ENCODE results near the gene SRSF1.

The SRSF1 gene

GRCh38 chr17:58010067-58010799 is 3.2 kb upstream of the SRSF1 start:
- DNase-seq: no peak

- DNase-seq: no peak
These were observed 998 bp upstream of the SRSF1 start for GRCh38 chr17:58007781-58008706.

DNA sequence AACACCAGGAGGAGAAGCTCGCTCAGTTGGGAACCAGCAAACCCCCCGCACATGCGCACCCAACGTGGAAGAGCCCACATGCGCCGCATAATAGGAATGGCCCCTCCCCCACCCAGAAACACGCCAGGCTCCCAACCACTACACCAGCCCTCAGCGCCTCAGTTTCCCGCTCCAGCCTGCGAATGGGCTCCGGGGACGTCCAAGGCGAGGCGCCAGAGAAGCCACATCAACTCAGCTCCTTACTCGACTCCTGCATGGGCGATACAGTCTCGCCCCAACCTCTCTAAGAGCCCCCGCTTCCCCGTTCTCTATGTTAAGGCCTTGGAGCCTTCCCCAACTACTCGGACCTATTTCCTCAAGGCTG is 504 bp downstream of the SRSF1 start:
- DNase-seq: peak; percentile 86

- no peak for DNase-seq
These were observed 1.1 kb downstream of the SRSF1 start for GRCh38 chr17:58005728-58006559.

GRCh38 chr17:58005031-58005727 is 1.9 kb downstream of the SRSF1 start:
- DNase-seq: no peak

DNA sequence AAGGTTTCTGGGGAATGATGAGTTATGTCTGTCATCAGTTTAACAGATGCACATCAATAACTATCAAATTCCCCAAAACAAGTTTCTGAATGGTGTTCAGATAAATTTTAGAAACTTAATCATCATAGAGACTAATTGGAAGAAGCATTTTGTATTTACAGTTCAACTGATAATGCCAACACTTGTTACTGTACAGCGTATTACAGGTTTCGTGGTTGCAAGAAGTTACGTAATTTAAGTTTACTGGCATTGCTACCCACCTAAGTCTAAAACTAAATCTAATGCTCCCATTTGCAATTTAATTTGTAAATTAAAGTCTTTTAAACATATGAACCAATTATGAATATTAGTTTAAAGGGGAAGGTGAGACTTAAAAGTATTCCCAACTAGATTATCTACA is 3.0 kb downstream of the SRSF1 start:
- DNase-seq: no peak

DNA sequence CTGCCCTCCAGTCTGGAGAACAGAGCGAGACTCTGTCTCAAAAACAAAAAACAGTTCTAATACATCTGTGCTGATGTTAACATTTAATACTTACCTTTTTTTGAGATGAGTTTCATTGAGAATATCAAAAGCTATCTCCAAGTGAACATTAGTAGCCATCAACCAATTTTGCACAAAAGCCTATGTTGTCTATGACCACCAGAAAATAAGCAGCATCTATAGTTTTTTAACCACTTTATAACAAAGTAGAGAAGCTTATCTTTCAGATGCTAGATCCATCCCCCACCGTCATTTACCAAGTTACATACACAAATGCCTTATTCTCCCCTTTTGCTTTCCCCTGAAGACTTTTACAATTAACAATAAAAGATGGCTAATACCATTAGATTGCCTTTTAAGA is 4.1 kb downstream of the SRSF1 start:
- DNase-seq: no peak

DNA sequence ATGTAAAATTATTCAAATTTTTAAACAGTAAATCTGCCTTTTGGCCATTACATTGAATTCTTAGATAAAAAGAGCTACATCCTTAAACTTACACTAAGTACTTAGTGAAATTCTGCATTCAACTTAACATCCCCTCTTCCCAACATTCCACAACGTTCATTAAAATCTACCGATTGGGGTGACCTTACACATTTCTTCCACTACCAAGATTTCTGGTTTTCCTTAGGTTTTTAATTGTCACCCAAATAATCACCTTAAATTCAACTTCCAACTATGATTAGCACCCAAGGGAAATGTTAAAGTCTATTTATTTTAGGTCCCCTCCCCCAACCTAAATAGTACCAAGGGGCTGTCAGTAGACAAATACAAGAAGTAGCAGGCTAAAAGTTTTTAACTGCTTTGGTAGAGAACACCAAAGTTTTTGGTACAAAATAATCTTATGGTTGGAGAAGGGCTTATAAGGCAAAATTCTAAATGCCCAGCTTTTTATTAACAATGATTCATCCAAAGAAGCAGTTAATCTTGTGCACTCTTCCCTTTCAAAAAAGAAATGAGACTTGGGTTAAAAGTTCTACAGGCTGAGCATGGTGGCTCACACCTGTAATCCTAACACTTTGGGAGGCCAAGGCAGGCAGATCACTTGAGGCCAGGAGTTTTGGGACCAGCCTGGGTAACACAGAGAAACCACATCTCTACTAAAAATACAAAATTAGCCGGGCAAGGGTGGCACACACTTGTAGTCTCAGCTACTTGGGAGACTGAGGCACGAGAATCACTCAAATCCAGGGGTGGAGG is 4.7 kb downstream of the SRSF1 start:
- no peak for DNase-seq

DNA sequence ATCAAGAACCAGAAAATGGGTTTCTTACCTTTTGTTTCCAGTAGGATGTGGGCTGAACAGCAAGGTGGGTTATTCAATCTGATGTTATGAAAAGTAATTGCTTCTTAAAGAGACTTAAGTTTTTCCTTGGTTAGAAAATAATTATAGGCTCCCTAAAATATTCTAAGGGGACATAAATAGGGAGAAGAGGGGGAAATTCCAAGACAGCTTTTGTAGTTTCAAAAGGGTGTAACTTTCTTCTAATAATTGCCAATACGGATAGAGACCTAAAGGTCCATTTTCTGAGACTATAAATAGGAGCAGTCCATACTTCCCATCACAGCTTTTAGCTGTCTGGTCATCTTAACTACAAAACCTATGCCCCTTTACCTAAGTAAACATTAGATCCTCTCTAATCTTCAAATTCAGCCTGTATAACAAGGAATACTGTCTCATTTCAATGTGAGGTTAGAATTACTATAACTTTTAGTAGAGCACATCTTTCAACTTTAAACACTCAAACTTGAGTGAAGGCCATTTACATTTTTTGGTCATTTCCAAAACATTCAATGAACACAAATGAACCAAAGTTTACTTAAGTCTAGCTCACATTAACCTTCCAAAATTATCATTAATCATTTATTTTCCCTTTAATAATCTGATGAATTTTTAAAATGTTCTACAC is 5.5 kb downstream of the SRSF1 start:
- no peak for DNase-seq

- no peak for DNase-seq
These were observed 7.5 kb downstream of the SRSF1 start for GRCh38 chr17:57999496-58000017.

GRCh38 chr17:57999010-57999495 is 8.0 kb downstream of the SRSF1 start:
- no peak for DNase-seq

DNA sequence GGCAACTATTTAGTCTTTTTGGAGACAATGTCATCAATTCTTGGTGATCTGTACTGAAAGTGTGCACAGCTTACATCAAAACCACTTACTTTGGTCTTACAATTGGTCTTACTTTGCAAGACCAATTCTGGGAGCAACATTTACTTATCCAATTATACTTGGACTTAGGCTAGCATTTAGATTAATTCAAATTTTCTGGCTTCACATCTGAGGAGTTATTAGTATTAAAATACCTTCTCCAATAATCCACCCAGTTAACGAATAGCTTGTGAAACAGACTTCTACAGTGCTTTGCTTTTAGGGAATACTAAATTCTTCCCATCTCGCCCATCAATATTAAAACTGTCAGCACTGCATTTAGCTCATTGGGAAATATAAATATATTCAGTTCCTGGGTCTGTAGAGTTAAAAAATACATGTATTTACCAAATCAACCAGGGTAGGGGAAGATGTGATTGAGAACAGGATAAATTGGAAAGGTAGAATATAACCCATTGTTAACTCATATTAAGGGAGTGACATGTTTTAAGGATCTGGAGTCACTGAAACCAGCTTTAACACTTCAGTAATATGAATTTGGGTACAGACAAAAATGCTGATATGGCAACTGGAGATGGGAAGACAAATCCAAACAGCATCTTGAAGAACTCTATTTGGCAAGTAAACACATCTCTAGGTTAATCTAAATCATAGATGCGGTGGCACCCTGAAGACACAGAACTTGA is 9.8 kb downstream of the SRSF1 start:
- no peak for DNase-seq

- peak; percentile 79 for DNase-seq
These were observed 11.7 kb downstream of the SRSF1 start for GRCh38 chr17:57995076-57995956.

- DNase-seq: no peak
These were observed 12.6 kb downstream of the SRSF1 start for GRCh38 chr17:57994436-57994835.

DNA sequence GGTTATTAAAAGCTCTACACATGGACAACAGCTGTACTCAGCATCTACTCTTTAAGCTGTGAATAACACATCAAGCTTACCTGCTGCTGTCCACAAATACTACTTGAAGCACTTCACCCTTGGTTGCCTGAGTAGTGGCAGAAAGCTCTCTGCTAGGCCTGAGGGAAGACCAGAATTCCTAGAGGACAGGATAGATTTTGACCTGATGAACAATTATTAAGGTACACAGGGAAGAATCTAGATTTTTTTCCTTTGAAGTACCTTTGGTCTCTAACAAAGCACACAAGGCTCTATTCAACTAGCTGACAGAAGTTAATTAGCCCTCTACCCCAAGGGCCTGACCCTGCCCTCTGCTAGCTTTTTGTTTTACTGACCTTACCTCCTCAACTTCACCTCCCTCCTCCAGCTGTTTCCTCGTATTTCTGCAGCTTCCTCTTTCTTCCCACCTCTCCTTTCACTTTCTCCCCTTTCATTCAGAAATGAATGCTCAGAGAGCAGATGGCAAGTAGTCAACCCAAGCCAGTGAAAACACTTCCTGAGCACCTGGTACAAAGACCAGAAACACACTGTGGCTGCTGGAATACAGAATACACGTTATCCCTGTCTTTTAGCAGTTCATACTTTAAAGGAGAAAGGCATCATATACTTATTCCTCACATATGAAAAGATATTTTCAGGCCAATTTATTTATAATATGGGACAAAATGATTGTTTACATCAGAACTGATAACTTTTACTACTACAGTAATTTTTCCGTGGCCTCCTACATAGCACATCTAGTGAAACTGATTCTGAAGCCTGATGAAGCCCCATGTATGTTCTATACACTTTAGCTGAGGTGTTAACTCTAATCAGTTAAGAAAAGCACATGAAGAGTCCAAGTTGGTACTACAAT is 13.3 kb downstream of the SRSF1 start:
- no peak for DNase-seq

GRCh38 chr17:57991537-57991936 is 15.5 kb downstream of the SRSF1 start:
- no peak for DNase-seq

GRCh38 chr17:57990037-57990436 is 17.0 kb downstream of the SRSF1 start:
- DNase-seq: no peak

All from femur (tissue), 1 donor.